CD1c-positive myeloid dendritic cell (primary cell): ENCODE results near the gene PEX14.

Experiments
- DNase-seq: peaks from one replicate; pipeline ENCODE4 v3.0.0-alpha.2; 2016; ENCODE audit errors: extremely low spot score

The PEX14 gene

GRCh38 chr1:10540277-10541005, 65.7 kb downstream of the PEX14 start:
- no peak for DNase-seq

- no peak for DNase-seq
Observed at GRCh38 chr1:10541286-10541685, 66.5 kb downstream of the PEX14 start.

GRCh38 chr1:10544239-10544638, 69.5 kb downstream of the PEX14 start:
- no peak for DNase-seq

GRCh38 chr1:10546896-10547295, 72.1 kb downstream of the PEX14 start:
- no peak for DNase-seq

GRCh38 chr1:10549904-10550664, 75.3 kb downstream of the PEX14 start:
- DNase-seq = no peak

- no peak for DNase-seq
Observed at GRCh38 chr1:10553118-10553517, 78.4 kb downstream of the PEX14 start.

- no peak for DNase-seq
Observed at GRCh38 chr1:10555635-10556429, 81.1 kb downstream of the PEX14 start.

- DNase-seq = no peak
Observed at GRCh38 chr1:10556430-10557005, 81.8 kb downstream of the PEX14 start.

- DNase-seq = no peak
Observed at GRCh38 chr1:10557714-10558113, 83.0 kb downstream of the PEX14 start.

GRCh38 chr1:10559386-10559785, 84.6 kb downstream of the PEX14 start:
- DNase-seq = no peak

GRCh38 chr1:10561497-10561896, 86.7 kb downstream of the PEX14 start:
- no peak for DNase-seq

GRCh38 chr1:10561955-10562354, 87.2 kb downstream of the PEX14 start:
- DNase-seq = no peak

GRCh38 chr1:10564063-10564462, 89.3 kb downstream of the PEX14 start:
- no peak for DNase-seq

- no peak for DNase-seq
Observed at GRCh38 chr1:10569531-10569930, 94.8 kb downstream of the PEX14 start.

GRCh38 chr1:10575616-10576015, 100.9 kb downstream of the PEX14 start:
- DNase-seq = no peak

- DNase-seq = no peak
Observed at GRCh38 chr1:10578070-10578469, 103.3 kb downstream of the PEX14 start.

GRCh38 chr1:10583641-10584040, 108.9 kb downstream of the PEX14 start:
- DNase-seq = peak; percentile 50

GRCh38 chr1:10585242-10585641, 110.5 kb downstream of the PEX14 start:
- DNase-seq = no peak

- DNase-seq = no peak
Observed at GRCh38 chr1:10586125-10586524, 111.4 kb downstream of the PEX14 start.

GRCh38 chr1:10588640-10589039, 113.9 kb downstream of the PEX14 start:
- no peak for DNase-seq

- DNase-seq = no peak
Observed at GRCh38 chr1:10589074-10589473, 114.3 kb downstream of the PEX14 start.

- DNase-seq = no peak
Observed at GRCh38 chr1:10591010-10591409, 116.3 kb downstream of the PEX14 start.
